Measurements from ENCODE around the gene OOSP1.
"Not testable (repeated sequence)": the region's sequence is repeated elsewhere in the genome, so short reads cannot be mapped to it uniquely, and the experiment has no call there.

OOSP1 gene, protein sequence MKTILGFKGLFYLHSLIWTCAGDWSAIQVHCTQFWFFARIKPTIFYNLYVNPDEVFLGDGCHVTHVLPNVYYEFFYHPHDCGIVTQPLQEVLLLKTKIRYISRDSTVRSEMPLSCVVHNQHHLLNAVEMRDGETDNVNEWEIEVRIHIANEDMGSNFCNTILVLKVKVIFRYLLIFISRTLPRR

DNA sequence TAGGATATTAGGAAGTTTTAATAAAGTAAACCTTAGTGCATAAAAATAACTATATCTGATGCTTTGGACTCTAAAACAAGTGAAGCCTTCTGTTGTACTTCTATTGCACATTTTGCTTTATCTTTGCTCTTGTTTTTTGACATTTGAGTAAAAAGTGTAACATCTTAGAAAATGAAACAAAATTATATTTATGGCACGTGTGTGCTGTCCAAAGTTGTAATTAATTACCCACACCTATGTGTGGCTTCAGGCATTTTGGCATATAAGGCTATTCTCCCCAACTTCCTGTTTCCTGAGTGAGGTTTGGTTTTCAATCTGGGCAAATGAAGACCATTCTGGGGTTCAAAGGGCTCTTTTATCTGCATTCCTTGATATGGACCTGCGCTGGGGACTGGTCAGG, at the start of gene OOSP1:
OOSP1 (plus strand) TSS at position 301 of the 400 bp plus-strand sequence; CDS start at position 324, 23 bp downstream.
- no peak for DNase-seq (ENCODE audit: low read depth in 3 of 3)

DNA sequence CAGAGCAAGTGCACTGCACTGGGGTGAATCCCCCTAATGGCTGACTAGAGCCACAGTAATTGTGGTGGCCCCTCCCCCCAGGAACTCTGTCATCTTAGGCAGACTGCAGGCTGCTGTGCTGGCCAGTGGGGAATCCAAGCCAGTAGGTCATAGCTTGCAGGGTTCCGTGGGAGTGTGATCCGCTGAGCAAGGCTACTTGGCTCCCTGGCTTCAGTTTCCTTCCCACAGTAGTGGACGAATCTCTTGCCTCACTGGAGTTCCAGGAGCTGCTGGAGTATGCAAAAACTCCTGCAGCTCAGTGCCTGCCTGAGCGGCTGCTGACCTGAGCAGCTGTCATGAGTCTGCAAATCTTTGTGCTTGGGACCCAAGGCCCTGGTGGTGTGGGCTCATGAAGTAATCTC, 46.5 kb upstream of the OOSP1 start:
- DNase-seq (ENCODE audit: low read depth in 3 of 3), result no peak

DNA sequence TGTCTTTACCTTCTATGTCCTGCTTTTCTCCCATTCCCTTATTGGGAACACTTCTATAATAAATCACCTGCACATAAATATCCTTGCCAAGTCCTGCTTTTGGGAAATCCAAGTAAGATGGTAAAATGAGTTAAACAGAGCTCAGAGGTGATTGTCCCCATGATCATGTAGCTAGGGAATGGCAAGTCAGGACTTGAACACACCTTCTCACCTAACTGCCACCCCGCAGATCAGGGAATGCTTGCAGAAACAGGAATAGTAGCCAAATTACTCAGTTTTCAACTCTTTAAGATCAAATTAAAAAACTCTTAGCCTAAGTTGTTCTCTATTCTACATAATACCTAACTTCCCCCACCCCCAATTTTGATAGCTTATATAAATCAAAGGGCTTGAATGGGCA, 43.6 kb upstream of the OOSP1 start:
- DNase-seq (ENCODE audit: low read depth in 3 of 3), result no peak

DNA sequence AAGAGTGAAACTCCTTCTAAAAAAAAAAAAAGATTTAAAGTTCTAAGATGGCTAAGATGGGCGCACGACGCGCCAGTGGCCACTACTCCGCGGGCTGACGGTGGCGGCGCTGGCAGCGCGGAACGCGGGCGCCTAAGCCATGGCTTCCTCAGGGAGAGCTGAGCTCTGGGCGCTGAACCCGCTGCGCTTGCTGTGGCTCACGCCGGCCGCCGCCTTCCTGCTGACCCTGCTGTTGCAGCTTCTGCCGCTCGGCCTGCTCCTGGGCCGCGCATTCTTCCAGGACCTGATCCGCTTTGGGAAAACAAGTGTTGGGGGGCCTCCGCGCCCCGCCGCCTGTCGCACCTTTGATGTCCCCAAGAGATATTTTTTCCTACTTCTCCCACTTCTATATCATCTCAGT, 40.2 kb upstream of the OOSP1 start:
- DNase-seq (ENCODE audit: low read depth in 3 of 3), result no peak

- no peak for DNase-seq (ENCODE audit: low read depth in 3 of 3)
These were observed 39.6 kb upstream of the OOSP1 start for GRCh38 chr11:59898650-59899049.

GRCh38 chr11:59899532-59899931, 38.7 kb upstream of the OOSP1 start:
- DNase-seq (ENCODE audit: low read depth in 3 of 3), result no peak

DNA sequence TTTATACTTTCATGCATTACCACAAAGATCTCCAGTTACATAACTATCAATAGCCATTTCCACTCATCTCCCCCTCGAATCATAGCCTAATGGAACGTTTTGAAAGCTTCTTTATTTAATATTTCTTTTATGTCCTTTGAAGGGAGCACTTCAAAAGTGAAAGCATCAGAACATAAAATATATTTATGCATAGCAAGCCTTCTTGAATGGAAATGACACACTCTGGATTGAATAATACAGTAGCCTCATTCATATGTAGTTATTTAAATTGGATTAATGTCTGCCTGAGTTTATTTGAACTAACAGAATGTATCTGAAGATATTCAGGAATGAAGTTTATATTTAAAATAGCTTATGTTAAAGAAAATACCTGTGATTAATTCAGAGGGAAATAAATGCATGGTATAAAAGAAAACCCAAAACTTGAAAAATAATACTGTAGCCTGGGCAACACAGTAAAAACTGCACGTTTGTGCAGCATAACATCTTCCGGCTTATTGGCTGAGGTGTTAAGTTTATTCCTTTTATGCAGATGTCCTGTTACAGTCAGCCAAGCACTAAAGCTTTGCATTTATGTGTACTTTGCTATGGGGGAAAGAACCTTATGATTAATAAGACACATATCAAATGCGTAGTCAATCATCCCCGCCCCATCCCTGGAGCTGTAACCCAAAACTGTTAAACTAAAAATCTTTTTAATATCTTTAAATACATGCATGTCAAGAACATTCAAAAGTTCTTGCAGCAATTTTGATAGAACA, 37.7 kb upstream of the OOSP1 start:
- no peak for DNase-seq (ENCODE audit: low read depth in 3 of 3)

- DNase-seq (ENCODE audit: low read depth in 3 of 3), result no peak
These were observed 36.9 kb upstream of the OOSP1 start for GRCh38 chr11:59901306-59901705.

DNA sequence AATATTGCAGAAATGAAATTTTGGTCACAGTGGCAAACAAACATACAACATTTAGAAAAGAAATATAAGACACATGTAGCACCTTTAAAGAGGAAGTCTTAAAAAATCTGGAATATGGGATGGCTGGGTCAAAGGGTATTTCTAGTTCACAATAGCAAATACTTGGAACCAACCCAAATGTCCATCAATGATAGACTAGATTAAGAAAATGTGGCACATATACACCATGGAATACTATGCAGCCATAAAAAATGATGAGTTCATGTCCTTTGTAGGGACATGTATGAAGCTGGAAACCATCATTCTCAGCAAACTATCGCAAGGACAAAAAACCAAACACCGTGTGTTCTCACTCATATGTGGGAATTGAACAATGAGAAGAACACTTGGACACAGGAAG, 34.7 kb upstream of the OOSP1 start:
- not testable (repeated sequence) for DNase-seq (ENCODE audit: low read depth in 3 of 3)

DNA sequence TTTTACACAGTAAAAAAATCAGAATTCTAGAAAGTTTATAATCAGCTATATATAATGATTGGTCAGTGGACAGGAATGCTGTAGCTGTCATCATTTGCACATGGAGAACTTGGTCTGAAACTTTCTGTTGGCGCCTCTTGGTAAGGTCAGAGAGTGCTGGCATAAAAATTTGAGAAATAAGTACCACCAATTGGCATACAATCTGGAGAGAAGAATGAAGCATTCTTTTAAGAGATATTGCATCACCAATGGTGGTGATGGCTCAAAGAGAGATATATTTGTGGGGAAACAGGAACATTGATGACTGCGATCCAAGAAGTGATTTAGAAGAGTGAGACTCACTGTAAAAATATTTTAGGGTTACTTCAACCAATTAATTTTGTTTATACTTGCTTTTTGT, 19.8 kb upstream of the OOSP1 start:
- no peak for DNase-seq (ENCODE audit: low read depth in 3 of 3)

- no peak for DNase-seq (ENCODE audit: low read depth in 3 of 3)
These were observed 19.1 kb upstream of the OOSP1 start for GRCh38 chr11:59918987-59919589.

- DNase-seq (ENCODE audit: low read depth in 3 of 3), result no peak
These were observed 14.4 kb upstream of the OOSP1 start for GRCh38 chr11:59923813-59924212.

- DNase-seq (ENCODE audit: low read depth in 3 of 3), result no peak
These were observed 6.5 kb upstream of the OOSP1 start for GRCh38 chr11:59931688-59932087.

GRCh38 chr11:59938718-59939117, 486 bp downstream of the OOSP1 start:
- DNase-seq (ENCODE audit: low read depth in 3 of 3), result no peak

- DNase-seq (ENCODE audit: low read depth in 3 of 3), result no peak
These were observed 1.2 kb downstream of the OOSP1 start for GRCh38 chr11:59939482-59939881.

DNA sequence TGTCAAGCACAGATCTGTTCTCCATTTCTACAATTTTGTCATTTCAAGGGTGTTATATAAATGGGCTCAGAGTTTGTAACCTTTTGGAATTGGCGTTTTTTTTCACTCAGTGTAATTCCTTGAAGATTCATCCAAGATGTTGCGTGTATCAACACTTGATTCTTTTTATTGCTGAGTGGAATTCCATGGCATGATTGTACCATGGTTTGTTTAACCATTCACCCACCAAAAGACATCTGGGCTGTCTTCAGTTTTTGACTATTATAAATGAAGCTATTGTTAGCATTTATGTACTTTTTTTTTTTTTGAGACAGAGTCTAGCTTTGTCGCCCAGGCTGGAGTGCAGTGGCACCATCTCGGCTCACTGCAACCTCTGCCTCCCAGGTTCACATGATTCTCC, 2.9 kb downstream of the OOSP1 start:
- DNase-seq (ENCODE audit: low read depth in 3 of 3), result no peak

- DNase-seq (ENCODE audit: low read depth in 3 of 3), result no peak
These were observed 5.9 kb downstream of the OOSP1 start for GRCh38 chr11:59943997-59944714.

DNA sequence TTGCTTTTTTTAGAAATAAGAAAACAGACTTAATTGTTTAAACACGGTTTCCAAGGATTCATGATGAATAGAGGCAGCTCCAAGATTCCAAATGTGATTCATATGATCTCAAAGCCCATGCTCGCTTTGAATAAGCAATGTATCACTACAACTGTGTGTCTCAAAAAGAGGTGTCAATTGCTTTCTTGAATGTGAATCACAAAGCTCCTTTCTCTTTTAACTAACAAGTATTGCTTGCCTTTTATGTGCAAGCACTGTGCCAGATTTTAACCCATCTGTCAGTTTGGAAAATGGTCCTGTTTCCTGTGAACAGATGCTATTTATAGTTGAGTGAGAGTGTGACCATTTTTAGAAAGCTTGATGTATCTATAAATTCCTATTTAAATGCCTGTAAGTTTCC, 6.5 kb downstream of the OOSP1 start:
- DNase-seq (ENCODE audit: low read depth in 3 of 3), result no peak

DNA sequence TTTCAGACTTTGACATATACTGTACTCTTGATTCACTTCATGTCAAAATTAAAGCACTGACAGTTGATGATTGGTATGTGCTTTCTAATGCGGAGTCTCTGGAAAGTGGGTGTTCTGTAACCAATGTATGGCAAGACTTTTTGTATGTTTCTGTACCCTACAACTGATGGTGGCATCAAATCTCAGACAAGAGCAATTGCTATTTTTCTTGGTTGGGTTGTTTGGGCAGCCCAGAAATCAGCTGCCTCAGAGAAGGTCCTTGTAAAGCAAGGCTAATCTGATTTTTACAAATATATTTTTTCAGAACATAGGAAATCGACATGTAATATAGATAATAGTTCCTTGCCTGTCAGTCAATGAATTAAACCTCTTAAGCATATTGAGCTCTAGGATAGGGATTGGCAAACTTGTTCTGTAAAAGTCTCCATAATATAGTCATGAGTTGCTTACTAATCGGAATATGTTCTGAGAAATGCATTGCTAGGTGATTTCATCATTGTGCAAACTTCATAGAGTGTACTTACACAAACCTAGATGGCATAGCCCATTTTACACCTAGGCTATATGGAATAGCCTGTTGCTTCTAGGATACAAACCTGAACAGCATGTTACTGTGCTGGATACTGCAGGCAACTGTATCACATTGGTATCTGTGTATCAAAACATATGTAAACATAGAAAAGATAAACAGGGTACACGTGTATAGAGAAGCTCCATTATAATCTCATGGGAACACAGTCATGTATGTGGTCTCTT, 15.4 kb downstream of the OOSP1 start:
- DNase-seq (ENCODE audit: low read depth in 3 of 3), result no peak

- DNase-seq (ENCODE audit: low read depth in 3 of 3), result no peak
These were observed 16.1 kb downstream of the OOSP1 start for GRCh38 chr11:59954219-59954847.

- no peak for DNase-seq (ENCODE audit: low read depth in 3 of 3)
These were observed 18.9 kb downstream of the OOSP1 start for GRCh38 chr11:59957094-59957493.

Data from stimulated activated CD4-positive, alpha-beta T cell treated with anti-CD3 and anti-CD28 coated beads, TNF-alpha, amount 100 ng/mL, for 4 hours (primary cell).